NCI-H446 (cell line): ENCODE results near the gene PTPRM.

Experiments used
- DNase-seq, 2 experiments: peaks; one replicate each; lab custom pipeline; 2025; lab: John Stamatoyannopoulos, UW

The PTPRM gene

DNA sequence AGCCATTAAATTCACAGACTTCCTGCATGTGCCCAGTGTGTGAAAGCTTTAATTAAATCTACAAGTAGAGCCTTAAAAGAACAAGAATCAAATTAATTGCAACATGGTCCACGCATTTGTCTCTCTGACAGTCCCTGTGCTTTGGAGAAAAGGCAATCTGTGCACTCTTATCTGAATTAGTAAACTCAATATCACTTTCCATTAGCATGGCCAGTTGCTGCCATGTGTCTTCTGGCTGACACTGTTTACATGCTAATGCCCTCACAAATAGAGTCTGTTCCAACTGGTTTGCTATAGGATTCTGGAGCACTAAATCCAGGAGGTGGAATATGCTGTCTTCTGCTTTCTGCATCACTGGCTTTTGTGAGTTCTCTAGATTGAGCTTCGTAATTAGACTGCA is 607.7 kb downstream of the PTPRM start:
- DNase-seq, result no peak

DNA sequence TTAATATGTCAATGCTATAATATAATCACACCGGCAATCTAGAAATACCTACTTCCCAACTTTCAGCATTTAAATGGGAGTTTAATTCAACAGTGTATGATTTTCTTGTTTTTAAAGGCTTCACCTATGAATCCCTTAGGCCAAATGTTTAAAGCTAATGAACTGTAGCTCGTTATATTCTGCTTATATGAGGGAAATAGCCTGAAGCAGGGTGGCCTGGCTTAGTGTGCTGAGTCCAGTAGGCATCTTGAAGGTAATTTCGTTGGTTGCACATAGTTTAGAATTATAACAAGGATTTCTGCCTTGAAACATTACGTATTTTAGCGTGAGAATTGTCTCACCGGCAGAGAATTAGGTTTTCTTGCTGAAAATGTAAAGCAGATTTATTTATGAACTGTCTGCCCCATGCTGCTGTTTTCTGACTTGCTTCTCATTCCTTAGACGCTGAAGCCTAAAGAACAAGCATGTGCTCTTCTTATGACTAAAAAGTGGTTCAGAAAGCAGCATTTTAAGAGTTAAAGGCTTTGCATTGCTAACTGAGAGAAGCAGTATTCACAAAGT is 608.5 kb downstream of the PTPRM start:
- DNase-seq, result no peak

DNA sequence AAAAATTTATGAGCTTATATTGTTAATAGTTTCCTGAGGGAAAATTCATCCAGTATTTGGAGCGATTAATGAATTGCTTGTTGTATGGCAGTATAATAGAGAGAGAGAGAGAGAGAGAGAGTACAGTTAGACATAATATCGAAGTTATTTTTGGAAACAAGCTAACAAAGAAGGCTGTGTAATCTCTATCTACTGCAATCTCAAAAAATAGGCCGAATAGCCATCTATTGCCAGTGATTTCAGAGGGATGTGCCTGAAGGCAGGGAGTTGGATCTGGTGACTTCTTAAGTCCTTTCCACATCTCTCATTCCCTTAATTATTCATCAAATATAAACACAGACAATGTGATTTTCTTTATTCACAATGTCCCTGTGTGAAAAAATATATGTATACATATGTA is 609.0 kb downstream of the PTPRM start:
- no peak for DNase-seq

DNA sequence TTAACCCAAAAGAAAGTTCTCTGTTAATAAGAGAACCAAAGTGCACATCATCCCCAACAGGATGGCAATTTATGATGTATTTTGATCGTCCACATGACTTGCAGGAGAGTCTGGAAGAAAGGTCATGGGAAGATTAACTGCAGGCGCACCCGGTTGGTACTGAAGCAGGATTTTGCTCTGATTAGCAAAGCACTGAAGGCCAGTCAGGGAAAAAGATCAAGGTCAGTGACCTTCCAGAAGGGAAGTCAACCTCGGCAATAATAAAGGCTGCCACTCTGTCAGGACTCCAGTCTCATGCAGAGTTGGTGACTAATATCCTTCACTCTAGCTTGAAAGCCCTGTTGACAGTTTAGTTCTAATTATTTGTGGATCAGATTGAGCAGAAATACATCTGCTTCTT is 609.4 kb downstream of the PTPRM start:
- DNase-seq, result no peak

DNA sequence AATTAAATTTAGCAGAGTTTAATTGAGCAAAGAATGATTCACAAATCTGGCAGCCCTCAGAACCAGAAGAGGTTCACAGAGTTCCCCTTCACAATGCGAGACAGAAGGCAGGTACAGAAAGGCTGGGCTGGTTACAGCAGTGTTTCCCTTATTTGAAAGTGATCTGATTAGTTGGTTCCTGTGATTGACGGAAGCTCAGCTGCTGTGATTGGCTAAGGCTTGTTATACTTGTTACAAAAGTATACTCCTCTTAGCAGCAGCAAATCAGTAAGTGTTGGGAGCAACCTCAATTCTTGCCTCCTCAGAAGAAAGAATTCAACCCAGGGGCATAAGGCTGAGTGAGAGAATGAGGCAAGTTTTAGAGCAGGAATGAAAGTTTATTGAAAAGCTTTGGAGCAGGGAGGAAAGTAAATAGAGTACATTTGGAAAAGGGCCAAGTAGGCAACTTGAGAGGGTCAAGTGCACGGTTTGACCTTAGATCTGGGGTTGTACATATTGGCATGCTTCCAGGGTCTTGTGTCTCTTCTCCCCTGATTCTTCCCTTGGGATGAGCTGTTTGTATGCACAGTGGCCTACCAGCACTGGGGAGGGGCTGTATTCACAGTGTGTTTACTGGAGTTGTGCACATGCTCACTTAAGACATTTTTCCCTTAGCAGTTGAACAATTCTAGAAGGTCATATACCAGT is 610.4 kb downstream of the PTPRM start:
- no peak for DNase-seq

DNA sequence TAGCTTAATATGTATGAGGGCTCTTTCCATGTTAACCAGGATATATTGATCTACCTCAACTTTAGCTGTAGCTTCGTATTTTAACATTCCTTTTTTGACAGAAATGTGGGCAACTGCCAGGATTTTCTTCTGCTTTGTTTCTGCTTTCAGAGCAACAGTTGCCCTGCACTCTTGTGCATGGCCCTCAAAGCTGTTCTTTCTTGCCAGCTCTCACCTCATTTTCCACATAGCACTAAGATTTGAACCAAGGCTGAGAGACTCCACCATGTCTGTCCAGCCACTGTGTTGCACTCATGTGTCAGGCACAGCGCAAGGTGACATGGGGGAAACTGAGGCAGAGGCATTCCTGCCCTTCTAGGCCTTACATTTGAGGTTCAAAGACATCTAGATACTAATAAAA is 619.3 kb downstream of the PTPRM start:
- DNase-seq, result no peak

DNA sequence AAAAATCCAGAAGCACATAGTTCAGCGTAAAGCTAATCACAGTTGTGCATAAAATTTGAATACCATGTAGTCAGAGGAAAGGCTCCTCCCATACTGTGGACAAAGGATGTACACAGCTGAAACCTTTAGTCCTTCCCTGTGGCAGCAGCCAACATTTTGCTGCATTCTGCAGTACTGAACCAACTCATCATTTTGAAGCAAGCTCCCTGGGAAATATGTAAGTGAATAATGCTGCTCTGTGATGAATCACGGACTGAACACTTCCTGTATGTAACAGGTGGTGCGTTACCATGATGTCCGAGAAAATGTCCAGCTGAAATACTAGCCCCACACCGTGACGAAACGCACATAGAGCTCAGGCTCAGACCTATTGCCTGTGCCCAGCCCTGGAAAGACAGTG is 621.1 kb downstream of the PTPRM start:
- no peak for DNase-seq

DNA sequence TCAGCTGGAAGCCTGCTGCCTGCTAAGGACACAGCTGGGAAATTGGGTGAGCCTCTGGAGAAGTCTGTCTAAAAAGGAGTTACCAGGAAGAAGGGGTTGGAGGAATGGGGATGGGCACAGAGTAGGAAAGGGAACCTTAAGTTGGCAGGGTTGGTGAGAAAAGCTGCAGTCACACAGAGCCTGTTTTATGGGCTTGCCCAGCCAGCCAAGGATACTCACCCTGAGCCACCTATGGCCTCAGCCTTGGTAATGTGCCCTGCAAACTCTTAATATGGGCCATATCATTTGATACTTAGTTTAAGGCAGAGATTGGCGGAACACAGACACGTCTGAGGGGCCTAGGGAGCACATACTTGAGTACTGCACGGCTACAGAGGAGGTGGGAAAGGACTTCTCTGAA is 623.9 kb downstream of the PTPRM start:
- no peak for DNase-seq

DNA sequence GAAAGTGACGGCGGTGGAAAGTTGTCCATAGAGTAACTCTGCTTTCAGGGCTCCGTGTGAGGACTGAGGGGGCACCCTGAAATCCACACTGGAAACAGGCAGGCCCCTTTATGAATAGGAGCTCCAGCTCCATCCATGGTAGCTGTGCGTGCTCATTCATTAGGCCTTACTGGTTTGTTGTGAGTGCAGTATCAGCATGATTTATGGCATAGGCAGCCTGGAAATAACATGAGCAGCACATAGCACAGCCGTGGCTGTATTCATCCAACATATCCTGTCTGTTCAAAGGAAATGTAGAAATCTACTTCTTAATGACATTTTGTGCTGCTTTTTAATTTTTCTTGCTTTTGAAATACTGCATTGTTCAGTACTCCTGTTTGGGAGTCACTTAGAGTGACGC is 627.3 kb downstream of the PTPRM start:
- no peak for DNase-seq

DNA sequence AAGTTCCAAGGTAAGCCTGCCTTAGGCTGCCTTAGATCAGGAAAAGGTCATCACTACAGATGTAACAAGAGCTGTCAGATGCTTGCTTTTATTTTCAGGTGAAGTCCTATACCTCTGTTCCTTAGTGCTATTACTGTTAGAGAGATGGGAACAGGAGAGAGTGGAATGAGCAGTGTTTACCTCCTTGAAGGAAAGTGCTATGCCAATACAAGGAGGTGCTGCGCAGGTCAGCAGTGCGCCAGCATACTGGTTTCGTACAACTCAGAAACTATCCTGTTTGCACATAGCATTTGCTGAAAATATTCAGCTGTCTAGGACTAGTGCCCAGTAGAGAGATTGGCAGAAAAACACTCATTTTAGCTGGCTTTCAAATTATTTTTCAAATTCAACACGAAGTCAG is 629.1 kb downstream of the PTPRM start:
- DNase-seq, result no peak

DNA sequence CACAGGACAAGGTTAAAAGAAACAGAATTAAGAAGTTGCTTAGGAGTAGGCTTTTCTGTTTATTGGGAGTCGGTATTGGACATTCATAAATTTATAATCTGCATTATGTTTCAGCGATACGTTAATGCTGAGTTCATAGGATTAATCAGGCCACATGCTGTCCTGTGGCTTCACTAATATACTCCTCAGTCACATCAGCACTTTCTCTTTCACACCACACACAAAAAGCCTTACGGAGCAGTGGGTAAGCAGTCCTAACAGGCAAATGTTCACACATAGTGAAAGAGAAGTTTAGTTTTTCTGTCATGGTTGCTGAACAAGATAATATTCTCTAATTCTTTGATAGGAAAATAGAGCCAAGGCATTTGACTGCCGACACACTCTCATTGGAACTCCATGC is 630.4 kb downstream of the PTPRM start:
- no peak for DNase-seq

DNA sequence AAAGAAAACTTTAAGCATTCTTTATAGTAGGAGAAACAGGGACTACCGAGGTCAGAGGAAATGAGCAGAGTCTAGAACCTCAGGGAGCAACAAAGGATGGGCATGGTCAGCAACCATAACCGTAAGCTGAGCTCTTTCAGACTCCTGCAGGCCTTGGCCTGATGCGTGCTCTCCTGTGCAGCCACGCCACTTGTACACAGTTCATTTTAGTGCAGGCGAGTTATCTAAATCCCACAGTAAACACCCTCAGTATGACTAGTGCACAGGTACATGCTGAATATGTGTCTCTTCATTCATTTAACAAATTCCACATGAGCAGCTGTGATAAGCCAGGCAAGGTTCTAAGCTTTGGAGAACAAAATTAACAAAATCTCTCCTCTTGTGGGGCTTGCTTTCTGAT is 640.9 kb downstream of the PTPRM start:
- no peak for DNase-seq

DNA sequence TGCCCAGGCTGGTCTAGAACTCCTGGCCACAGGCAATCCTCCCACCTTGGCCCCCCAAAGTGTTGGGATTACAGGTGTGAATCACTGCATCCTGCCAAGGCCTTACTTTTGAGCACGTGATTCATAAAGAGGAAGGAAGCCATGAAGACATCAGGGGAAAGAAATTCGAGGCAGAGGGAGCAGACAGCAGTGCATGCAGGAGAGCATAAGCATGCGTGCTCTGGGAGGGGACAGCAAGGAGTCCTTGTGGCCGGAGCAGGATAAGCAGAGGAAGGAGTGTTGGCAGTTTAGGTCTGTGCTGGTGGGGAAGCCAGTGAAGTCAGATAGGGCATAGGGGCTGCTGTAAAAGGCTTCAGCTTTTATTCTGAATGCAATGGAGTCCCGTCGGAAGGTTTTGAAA is 641.6 kb downstream of the PTPRM start:
- DNase-seq, result no peak

DNA sequence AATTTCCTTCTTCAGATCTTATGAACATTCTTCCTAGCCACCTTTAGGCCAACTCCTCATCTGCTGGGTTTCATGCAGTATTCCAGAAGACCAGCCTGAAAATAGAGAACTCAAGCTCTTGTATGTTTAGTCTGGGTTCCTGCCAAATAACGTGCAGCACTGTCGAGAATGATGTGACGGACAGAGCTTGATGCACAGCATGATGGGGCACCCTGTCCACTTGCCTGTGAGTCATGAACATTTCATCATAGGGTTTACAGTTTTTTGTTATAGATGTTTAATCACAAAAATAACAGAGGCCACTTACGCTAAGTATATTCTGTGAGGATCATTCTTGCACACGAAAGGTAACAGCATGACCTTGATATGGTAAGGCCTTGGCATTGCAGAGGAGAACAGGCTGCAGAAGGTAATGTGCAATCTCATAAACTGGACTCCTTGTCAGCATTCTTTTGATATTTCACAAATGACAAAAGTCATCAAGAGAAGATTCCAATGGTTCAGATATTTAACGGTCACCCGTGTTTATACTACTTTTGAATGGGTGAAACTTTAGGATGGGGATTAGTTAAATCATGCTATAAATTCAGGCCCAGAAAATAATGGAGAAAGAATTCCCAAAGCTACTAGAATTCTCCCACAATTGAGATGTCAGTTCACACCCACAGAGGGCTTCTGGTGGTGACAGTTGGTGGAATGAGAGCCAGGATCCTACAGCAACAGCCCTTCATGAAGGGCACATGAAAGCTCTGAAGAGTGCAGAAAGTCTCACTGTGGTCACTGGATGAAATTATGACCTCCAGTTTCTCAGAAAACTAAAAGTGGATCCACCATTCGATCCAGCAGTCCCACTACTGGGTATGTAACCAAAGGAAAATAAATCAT is 646.0 kb downstream of the PTPRM start:
- DNase-seq, result no peak

DNA sequence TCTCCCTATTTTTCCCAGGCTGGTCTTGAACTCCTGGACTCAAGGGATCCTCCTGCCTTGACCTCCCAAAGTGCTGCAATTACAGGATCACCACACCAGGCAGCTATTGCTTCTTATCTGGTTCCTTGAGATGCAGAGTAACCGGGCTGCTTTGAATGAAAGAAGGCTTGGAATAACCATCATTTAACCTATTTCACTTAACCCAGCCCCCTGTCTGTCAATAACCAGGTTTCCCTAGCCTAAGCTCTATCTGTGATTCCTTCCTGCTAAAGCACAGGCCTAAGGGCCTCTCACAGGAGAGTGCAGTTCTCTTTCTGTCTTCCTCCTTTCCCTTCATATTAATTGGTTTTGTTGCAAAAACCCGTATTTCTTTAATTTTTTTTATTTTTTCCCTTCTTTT is 648.6 kb downstream of the PTPRM start:
- no peak for DNase-seq

DNA sequence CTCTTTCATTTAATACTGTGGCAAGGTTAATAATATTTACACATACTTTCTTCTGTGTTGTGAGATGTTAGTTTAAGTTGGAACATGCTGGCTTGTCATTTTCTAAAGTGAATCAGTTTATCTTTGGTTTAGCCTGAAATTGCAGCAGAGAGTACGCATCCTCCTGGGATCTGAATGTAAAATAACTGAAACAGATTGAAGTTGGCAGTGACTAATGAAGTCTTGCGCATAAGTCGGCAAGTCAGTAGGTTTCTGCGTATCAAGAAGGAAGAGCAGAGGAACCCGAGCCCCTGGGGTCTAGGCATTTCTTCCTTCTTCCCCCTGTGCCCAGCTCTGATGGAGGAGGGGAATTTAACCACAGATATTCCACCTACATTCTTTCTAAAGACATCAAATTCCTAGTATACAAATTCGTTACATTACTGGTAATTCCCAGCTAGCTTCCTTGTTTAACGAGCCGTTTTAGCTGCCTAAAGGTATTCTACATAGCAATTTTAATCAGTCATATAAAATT is 650.0 kb downstream of the PTPRM start:
- DNase-seq, result no peak

DNA sequence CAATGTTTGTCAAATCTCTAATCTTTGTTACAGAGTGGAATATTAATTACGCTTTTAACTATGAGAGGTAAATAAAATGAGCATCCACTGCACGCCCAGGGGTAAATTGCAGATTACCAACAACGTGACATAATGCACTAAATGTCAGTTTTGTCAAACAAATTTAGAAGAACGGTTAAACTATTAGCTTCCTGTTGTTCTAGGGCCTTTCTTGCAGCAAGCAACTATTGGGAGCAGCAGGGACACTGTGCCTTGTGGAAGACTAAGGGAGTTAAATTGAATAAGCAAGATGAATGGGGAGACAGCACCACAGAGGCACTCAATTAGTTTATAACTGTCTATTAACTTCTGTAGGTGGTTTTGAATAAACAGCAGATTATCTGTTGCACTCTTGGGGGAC is 651.1 kb downstream of the PTPRM start:
- no peak for DNase-seq

DNA sequence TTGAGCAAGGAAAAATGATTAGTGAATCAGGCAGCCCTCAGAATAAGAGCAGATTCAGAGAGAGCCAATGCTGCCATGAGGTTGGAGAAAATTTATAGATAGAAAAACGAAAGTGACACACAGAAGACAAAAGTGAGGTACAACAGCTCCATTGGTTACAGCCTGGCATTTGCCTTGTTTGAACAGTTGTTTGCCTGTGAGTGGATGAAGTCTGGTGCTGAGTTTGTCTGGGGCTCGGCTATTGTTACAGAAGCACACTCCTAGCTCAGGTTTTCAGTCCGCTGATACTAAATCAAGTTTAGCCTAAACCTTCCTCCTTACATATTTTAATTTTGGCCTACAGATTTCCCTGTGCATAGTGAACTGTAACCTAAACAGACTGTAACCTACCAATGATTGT is 654.3 kb downstream of the PTPRM start:
- no peak for DNase-seq

DNA sequence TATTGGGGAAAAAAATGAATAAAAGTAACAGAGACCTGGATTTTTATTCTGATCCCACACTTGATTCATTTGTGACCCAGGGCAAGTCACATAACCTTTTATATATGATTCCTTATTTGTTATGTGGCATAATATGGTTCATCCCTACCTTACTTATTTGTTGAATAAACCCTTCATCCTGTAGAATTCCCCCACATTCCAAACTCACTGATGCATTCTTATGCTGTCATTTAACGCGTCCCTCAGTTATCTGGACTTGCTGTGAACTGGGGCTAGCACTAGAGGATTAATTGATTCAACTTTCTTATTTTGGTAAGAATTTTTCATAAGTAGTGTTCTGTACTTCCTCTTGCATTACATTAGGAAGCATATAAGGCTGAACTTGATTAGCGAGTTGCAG is 657.5 kb downstream of the PTPRM start:
- DNase-seq, result no peak

DNA sequence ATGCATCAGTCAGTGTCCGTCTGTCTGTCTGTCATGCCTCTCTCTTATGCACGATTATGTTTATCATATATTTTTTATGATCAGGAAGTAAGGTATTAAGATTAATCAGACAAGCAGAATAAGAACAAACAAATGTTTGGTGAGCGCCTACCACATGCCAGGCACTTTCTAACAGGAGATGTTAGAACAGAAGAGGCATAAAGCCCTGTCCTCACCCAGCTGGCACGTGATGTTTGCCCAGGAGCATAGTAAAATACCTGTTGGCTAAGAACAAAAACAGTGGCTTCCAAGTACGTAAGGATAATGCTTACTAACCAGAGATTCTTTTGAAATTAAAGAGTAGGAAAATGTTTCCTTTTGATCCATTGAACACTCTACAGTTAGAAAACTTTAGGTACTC is 661.9 kb downstream of the PTPRM start:
- DNase-seq, result no peak

DNA sequence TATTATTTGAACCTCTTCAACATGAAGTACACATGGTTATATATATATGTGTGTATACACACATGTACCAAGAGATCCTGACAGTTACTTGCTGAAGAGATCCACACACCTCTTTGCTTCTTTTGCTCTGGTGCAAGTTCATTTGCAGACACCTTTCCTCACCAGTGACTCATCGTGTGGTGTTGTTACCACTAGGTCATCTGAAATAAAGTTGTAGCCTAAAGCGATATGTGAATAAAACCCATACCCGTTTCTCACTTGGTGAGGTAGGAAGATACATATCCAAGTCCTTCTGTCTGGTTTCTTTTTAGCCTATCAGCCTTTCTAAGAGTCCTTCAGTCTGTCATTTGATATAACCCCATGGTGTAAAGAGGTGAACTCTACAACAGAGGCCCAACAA is 662.7 kb downstream of the PTPRM start:
- no peak for DNase-seq

DNA sequence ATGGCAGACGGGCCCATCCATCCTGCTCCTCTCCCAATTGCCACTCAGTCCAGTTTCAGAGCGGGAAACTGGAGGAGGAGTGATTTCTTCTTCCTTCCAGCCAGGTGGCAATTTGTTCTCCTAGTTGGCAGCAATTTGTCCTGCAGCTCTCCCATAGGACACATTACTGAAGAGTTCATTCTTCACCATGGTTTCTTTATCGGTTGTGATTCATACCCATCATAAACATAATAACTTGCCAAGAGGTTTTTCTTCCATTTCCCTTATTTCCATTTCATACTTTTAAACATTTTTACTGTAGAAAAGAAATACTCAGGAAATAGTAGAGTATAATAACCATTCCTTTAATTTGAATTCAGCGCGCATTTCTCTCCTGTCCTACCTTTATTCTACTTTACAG is 664.2 kb downstream of the PTPRM start:
- no peak for DNase-seq

DNA sequence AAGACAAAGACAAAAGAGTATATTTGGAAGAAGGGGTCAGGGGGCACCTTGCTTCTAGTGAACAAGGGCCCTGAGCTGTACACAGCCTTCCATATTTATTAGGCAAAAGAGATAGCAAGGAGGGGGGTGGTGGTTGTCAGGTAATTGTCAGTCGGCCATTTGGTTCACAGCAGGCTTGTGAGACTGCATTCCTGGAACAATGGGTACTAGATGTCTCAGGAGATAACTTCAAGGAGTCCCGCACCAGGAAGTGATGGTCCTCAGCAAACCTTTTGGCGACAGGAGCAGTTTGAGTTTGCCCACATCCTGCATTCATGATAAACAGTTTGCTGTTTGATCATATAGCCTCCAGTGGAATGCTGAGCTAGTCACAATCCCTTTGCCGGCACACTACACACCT is 665.7 kb downstream of the PTPRM start:
- no peak for DNase-seq
